SW480 (cell line): ENCODE results near the gene ZNF736.
"Not testable (repeated sequence)": the region's sequence is repeated elsewhere in the genome, so short reads cannot be mapped to it uniquely, and the experiment has no call there.

Experiments
- DNase-seq: peaks from one replicate; pipeline ENCODE4 v3.0.0-alpha.2; 2016; ENCODE audit warnings: low spot score

ZNF736 gene

DNA sequence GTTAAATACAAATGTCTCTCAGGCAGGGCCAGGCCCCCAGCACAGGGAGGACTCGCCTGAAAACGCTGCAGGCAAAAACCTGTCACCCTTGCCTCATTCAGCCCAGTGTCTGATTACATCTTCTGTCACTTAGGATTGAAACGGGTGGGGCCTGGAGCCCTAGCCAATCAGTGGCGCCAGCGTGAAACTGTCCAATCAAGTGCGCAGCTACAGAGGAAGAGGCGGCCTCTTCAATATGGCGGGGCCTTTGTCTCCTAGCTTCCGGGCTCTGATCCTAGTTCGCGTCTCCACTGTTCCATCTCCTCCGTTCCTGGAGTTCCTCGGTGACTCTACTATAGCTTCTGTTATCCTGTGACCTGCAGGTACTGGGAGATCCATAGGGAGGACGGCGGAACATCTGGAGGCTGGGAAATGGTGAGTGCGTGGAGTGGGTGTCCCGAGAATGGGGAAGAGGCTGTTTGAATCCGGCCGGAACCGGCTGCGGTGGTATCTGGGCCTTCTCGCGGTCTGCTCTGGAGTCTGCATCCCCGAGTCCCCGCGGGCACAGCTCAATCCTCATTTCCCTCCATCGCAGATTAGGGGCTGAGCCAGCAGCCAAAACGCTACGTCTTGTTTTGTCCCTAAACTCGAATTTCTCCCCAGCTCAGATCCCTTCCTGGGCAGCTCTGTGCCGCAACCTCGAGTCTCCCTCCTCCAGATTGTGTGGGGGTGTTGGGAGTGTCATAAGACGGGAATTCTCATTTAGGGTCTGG lies at the start of gene ZNF736:
Gene ZNF736, plus strand, starts transcription at position 222 of the 752 bp plus-strand sequence. Its CDS starts 190 bp downstream, at position 412.
- peak; percentile 84 for DNase-seq

DNA sequence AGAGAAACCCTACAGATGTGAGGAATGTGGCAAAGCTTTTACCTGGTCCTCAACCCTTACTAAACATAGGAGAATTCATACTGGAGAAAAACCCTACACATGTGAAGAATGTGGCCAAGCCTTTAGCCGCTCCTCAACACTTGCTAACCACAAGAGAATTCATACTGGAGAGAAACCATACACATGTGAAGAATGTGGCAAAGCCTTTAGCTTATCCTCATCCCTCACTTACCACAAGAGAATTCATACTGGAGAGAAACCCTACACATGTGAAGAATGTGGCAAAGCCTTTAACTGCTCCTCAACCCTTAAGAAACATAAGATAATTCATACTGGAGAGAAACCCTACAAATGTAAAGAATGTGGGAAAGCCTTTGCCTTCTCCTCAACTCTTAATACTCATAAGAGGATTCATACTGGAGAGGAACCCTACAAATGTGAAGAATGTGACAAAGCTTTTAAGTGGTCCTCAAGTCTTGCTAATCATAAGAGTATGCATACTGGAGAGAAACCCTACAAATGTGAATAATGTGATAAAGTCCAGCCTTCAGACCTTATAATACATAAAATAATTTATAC lies 47.3 kb upstream of the ZNF736 start:
- DNase-seq: no peak

- DNase-seq: no peak
These were observed 36.1 kb upstream of the ZNF736 start for GRCh38 chr7:64277630-64278029.

DNA sequence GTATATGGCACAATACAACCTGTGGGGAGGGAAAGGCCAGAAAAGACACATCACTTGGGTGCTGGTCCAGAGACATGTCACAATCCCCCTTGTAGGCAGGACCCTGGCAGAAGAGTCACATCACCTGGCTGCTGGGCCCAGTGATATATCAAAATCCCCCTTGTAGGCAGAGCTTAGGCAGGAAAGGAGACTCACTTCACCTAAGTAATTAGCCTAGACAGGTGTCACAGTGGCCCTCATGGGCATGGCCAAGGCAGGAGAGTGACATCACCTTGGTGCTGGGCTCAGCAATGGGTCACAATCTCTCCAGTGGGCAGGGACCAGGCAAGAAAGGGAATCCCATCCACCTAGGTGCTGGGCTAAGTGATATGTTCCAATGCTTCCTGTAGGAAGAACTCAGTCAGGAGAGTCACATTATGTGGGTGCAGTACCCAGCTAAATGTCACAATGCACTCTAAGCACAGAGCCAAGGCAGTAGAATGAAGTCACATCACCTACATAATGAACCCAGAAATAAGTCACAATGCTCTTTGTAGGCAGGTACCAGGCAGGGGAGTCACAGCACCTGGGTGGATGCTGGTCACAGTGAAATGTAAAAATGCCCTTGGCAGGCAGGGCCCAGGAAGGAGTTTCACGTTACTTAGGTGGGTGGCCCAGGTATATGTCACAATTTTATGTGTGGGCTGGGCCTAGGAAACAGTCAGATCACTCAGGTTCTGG lies 18.9 kb upstream of the ZNF736 start:
- no peak for DNase-seq

DNA sequence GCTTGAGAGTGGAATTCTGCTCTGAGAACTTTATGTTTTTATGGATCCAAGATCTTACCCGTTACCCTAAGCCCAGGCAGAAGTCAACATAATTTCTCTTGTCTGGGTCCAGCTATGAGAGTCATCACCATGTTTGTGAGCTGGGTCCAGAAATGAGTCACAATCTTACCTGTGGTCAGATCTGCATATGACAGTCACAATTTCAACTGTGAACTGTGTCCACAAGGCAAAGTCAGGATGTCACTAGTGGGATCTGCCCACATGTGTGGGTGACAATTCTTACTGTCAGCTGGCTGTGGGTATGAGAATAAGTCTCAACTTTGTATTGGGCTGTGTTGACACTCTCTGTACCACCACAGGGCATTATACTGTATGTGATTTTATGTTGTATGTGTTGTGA lies 16.3 kb upstream of the ZNF736 start:
- not testable (repeated sequence) for DNase-seq

DNA sequence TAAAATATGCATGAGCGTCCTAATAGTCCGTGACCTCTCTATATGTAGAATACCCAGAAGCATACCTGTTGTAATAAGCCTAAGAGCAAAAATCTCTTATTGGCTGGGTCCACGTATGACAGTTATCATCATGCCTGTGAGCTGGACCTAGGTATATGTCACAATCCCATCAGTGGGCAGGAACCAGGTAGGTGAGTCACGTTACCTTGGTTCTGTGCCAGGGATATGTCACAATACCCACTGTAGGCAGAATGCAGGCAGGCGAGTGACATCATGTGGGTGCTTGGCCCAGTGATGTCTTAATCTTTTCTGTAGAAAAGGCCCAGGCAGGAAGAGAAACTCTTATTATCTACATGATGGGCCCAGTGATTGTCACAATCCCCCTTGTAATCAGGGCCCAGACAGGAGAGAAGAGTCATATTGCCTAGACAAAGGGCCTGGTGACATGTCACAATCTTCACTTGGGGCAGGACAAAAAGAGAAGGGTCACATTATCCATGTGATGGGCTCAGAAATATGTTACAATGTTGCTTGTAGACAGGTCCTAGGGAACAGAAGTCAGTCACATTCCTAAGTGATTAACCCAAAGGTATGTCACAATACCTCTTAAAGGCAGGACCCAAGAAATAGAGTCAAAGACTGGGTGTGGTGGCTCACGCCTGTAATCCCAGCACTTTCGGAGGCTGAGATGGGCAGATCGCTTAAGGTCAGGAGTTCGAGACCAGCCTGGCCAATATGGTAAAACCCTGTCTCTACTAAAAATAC lies 12.9 kb upstream of the ZNF736 start:
- DNase-seq: no peak

DNA sequence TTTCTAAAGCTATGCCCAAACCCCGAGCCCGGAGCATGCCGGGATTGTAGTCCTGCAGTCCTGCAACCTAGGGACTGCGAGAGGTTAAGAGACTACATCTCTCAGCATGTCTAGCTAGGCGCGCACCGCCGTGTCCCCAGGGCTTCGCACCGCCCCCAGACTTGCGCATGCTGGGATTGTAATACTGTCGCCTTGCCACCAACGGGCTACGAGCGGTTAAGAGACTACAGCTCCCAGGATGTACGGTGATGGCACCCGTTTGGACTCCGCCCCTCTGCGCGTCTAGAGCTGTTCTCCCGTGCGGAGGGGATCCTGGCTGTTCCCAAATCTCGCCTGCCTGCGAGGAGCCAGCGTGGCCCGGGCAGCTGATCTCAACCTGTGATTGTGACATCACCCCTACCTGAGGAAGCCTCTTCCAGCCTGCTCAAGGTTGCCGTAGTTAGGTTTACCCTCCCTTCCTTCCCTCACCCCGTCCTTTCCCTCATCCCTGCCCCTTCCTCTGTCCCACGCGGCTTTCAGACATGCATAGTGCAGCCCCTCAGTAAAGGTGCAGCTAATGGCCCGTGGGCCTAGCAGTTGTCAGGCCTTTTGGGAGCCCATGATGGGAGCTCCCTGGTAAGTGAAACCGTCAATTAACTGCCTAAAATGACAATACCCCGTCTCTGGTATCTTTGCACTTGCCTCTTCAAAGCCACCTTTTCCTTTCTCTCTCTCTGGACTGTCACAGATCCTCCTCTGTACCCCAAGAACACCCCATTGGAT lies 6.3 kb upstream of the ZNF736 start:
- peak; percentile 82 for DNase-seq

- no peak for DNase-seq
These were observed 5.8 kb upstream of the ZNF736 start for GRCh38 chr7:64308016-64308270.

DNA sequence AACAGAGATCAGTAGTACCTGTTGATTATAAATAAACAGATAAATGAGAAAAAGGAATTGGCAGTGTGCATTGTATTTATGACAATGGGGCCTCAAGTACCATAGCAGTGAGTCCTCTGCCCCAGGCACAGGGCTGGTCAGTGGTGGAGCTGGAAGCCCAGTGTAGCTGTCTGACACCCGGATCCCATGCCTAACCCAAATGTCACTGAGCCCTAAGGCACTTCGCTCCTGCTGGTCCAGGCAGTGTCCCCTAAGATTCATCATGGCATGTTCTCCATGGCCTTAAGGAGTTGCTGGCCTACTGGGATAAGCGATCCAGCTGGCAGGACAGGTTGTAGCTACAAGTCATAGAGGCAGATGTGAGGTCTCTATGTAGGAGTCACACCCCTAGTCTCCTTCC lies 3.3 kb upstream of the ZNF736 start:
- DNase-seq: no peak

- no peak for DNase-seq
These were observed 935 bp upstream of the ZNF736 start for GRCh38 chr7:64312826-64313225.

DNA sequence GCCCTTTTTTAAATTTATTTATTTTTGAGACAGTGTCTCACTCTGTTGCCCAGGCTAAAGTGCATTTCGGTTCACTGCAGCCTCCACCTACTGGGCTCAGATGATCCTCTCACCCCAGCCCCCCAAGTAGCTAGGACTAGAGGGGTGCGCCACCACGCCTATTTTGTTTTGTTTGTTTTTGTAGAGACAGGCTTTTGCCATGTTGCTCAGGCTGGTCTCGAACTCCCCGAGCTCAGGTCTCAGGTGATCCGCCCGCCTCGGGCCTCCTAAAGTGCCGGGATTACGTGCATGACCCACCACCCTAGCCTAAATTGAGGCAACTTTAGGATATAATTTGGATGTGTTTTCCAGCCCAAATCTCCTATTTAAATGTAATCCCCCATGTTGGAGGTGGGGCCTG lies 805 bp downstream of the ZNF736 start:
- DNase-seq: no peak

- not testable (repeated sequence) for DNase-seq
These were observed 2.4 kb downstream of the ZNF736 start for GRCh38 chr7:64316031-64316742.

- no peak for DNase-seq
These were observed 7.1 kb downstream of the ZNF736 start for GRCh38 chr7:64320547-64321513.

DNA sequence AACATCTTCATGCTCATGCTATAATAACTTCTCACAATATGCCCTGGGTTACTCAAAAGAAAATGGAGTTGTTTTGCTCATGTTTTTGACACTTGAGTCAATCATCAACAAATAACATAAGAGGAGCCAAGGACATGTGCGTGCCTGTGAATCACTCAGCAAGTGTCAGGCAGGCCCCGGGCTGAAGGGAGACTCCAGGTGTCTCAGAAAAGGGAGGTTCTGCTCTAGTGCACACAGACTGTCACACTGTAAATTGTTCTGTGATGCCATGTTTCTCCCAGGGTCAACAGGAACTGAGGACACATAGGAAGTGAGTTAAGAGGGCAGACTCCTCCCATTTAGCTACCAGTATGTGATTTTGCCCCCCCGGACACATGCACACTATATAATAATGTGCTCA lies 10.4 kb downstream of the ZNF736 start:
- not testable (repeated sequence) for DNase-seq

DNA sequence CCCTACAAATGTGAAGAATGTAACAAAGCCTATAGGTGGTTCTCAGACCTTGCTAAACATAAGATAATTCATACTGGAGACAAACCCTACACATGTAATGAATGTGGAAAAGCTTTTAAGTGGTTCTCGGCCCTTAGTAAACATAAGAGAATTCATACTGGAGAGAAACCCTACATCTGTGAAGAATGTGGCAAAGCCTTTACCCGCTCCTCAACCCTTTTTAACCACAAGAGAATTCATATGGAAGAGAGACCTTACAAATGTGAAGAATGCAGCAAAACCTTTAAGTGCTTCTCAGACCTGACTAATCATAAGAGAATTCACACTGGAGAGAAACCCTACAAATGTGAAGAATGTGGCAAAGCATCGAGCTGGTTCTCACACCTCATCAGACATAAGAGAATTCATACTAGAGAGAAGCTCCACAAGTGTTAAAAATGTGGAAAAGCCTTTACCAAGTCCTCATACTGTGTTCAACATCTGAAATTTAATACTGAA lies 35.0 kb downstream of the ZNF736 start:
- not testable (repeated sequence) for DNase-seq

- no peak for DNase-seq
These were observed 45.8 kb downstream of the ZNF736 start for GRCh38 chr7:64359543-64359942.

- no peak for DNase-seq
These were observed 57.4 kb downstream of the ZNF736 start for GRCh38 chr7:64371116-64371515.

- DNase-seq: no peak
These were observed 59.3 kb downstream of the ZNF736 start for GRCh38 chr7:64373017-64373416.

DNA sequence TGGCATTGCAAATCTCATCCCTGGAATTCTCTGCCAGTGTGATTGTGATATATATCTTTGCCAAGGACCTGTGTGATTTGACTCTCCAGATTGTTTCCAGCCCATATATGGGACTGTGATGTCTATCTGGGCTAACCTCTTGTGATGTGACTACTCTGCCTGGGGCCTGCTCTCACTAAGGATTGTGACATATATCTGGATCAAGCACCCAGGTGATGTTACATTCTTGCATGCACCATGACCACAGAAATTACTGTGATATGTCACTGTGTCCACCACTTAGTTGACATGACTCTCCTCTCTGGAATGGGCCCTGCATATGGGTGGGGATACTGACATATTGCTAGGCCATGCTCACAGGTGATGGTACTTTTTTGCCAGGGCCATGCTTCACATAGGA lies 86.6 kb downstream of the ZNF736 start:
- no peak for DNase-seq
